WERI-Rb-1 (cell line): ENCODE results near the gene SHISA6.

ENCODE experiments used
- DNase-seq: peaks from one replicate; pipeline ENCODE4 v3.0.0-alpha.2; 2020
- H3K27ac ChIP-seq: fragments of 250-450 bp; sonication (Bioruptor Pico); 2 replicates; pipeline ENCODE4 v1.5.1; 2020; ENCODE audit warnings: mild to moderate bottlenecking, moderate library complexity
- H3K27me3 ChIP-seq: fragments of 250-450 bp; sonication (Bioruptor Pico); 2 replicates; pipeline ENCODE4 v1.5.1; 2021; ENCODE audit warnings: mild to moderate bottlenecking, low read depth, moderate library complexity; ENCODE audit not compliant: insufficient read depth, severe bottlenecking
- H3K36me3 ChIP-seq: fragments of 250-450 bp; sonication (Bioruptor Pico); 2 replicates; pipeline ENCODE4 v1.5.1; 2020; ENCODE audit warnings: mild to moderate bottlenecking, moderate library complexity
- H3K4me3 ChIP-seq: 2 replicates; pipeline ENCODE4 v1.5.1; 2011; ENCODE audit warnings: low read depth, mild to moderate bottlenecking, control low read depth, low read length
- H3K9me3 ChIP-seq: fragments of 250-450 bp; sonication (Bioruptor Pico); 2 replicates; pipeline ENCODE4 v1.5.1; 2021; ENCODE audit warnings: mild to moderate bottlenecking, moderate library complexity; ENCODE audit not compliant: severe bottlenecking
- TF ChIP-seq, protein P1 (sequence below): IDR thresholded peaks from 2 replicates; pipeline ENCODE4 v1.5.1; 2011; ENCODE audit warnings: low read depth, mild to moderate bottlenecking, control low read depth, inconsistent platforms, low read length

SHISA6 gene

DNA sequence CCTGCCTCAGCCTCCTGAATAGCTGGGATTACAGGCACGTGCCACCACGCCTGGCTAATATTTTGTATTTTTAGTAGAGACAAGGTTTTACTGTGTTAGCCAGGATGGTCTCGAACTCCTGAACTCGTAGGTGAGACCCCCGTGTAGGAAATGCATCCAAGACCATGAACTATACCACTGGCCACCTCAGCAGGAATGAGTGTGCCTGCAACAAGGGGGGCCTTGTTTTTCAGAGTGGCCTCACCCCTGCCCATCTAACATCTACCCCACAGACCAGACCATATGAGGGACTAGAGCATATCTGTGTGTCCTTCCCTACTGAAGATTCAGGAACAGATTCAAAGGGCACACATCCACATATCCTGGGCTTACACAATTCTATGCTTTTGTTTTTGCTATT is 44.9 kb downstream of the SHISA6 start:
- Histone ChIP-seq H3K27ac (no peak overlapping the region), H3K36me3 (no peaks in the 10 kb centered on the region), H3K4me3 (no peak overlapping the region), H3K9me3 (no peaks in the 10 kb centered on the region), H3K27me3 (peaks cover 3% of the 10 kb centered on the region)
- DNase-seq: no peak
- TF ChIP-seq, protein P1, sequence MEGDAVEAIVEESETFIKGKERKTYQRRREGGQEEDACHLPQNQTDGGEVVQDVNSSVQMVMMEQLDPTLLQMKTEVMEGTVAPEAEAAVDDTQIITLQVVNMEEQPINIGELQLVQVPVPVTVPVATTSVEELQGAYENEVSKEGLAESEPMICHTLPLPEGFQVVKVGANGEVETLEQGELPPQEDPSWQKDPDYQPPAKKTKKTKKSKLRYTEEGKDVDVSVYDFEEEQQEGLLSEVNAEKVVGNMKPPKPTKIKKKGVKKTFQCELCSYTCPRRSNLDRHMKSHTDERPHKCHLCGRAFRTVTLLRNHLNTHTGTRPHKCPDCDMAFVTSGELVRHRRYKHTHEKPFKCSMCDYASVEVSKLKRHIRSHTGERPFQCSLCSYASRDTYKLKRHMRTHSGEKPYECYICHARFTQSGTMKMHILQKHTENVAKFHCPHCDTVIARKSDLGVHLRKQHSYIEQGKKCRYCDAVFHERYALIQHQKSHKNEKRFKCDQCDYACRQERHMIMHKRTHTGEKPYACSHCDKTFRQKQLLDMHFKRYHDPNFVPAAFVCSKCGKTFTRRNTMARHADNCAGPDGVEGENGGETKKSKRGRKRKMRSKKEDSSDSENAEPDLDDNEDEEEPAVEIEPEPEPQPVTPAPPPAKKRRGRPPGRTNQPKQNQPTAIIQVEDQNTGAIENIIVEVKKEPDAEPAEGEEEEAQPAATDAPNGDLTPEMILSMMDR: no peak

DNA sequence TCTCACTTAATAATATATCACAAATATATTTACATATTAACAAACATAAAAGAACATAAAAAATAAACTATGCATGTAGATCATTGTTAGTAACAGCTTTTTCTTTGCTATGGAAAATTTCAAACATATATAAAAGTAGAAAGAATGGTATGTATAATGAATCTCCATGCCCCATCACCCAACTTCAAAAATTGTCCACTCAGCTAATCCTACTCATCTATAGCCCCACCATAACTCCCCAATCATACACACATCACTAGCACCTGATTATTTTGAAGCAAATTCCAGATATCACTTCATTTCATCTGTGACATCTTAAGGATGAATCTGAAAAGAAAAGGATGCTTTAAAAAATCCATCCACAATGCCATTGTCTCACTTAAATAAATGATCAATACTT is 46.8 kb downstream of the SHISA6 start:
- Histone ChIP-seq H3K9me3 (no peaks in the 10 kb centered on the region), H3K27me3 (peaks cover 3% of the 10 kb centered on the region)

DNA sequence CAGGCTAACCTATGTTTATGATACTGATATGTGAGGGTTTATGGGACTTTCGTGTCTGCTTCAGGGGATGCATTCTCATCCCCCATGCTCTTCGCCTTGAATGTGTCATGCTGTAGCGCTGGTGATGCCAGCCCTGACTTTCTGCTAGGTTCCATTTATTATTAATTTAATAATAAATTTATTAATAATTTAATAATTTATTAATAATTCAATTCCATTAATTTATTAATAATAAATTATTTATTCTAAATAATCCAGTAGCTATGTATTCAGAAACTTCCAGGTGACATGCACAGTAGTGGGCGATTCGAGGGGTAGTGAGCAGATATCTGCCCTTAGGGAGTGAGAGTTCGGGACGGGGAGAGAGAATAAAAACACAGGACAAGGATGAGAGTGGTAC is 49.8 kb downstream of the SHISA6 start:
- Histone ChIP-seq H3K27me3 (no peaks in the 10 kb centered on the region), H3K27ac (no peak overlapping the region), H3K4me3 (no peak overlapping the region), H3K36me3 (no peaks in the 10 kb centered on the region), H3K9me3 (no peaks in the 10 kb centered on the region)
- no peak for DNase-seq
- TF ChIP-seq, protein P1: no peak

More for the DNA sequence above, 46.8 kb downstream of the SHISA6 start:
- Histone ChIP-seq H3K4me3 (no peak overlapping the region), H3K36me3 (no peaks in the 10 kb centered on the region), H3K27ac (no peak overlapping the region)
- TF ChIP-seq, protein P1: no peak
- no peak for DNase-seq

DNA sequence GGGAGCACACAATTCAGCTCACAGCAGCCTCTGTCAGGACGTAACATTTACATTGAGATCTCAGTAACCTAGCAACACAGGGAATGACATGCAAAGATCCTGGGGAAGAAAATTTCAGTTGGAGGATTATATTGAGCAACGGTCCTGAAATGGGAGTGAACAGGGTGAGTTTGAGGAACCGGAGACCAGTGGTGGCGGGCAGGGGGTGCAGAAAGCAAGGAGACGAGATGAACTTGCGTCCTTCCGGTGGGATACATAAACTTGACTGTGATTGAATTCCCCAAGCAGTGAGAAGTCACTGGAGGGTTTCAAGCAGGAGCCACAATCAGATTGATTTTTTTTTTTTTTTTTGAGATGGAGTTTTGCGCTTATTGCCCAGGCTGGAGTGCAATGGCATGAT is 51.5 kb downstream of the SHISA6 start:
- Histone ChIP-seq H3K27me3 (no peaks in the 10 kb centered on the region), H3K27ac (no peak overlapping the region), H3K9me3 (no peaks in the 10 kb centered on the region), H3K36me3 (no peaks in the 10 kb centered on the region), H3K4me3 (no peak overlapping the region)
- no peak for DNase-seq
- TF ChIP-seq, protein P1: no peak

DNA sequence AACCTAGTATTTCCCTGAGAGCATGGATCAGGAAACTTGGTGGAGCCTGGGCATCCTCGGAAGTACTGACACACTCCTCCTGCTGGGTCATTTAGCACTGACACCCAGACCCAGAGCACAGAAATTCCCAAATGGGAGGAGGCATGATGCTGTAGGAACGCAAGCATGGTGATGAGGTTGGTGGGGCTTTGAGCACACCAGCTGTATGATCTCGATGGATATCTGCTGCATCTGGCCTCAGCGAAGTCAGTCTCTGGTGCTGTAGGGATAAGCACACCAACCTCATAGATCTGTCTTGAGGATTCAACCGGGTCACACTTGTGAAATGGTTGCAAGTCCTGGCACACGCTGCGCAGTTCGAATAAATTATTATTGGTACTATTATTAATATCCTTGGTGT is 52.5 kb downstream of the SHISA6 start:
- Histone ChIP-seq H3K4me3 (no peak overlapping the region), H3K27me3 (no peaks in the 10 kb centered on the region), H3K36me3 (no peaks in the 10 kb centered on the region), H3K9me3 (no peaks in the 10 kb centered on the region), H3K27ac (no peak overlapping the region)
- TF ChIP-seq, protein P1: no peak
- DNase-seq: no peak

DNA sequence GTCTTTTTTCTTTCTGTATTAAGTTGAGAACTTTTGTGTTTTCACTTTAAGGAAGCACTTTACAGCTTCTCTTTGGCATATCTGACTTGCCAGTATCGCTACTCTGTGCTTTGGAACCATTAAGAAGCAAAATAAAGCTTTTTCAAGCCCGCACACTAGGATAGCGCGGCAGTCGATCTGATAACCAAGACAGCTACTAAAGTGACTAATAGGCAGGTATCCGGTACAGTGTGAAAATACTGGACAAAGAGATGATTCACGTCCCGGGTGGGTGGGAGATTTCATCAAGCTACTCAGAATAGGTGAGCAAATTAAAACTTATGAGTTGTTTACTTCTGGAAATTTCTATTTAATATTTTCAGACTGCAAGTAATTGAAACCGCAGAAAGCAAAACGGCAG is 53.8 kb downstream of the SHISA6 start:
- H3K4me3 ChIP-seq: no peak overlapping the region
- no peak overlapping the region for H3K27ac ChIP-seq
- no peaks in the 10 kb centered on the region for H3K9me3 ChIP-seq
- H3K27me3 ChIP-seq: peaks cover 3% of the 10 kb centered on the region
- H3K36me3 ChIP-seq: no peaks in the 10 kb centered on the region
- DNase-seq: no peak
- TF ChIP-seq, protein P1: no peak
